Lower leg skin (tissue), 3 donors: ENCODE results near the gene DDX21.

Experiments used
- POLR2A ChIP-seq, 2 donors: fragments of 450-650 bp; IDR thresholded peaks; one replicate each; pipeline ENCODE4 v1.6.1; 2016 to 2017; ENCODE audit warnings: antibody characterized with exemption in 2 of 2, mild to moderate bottlenecking in 1 of 2, moderate library complexity in 1 of 2
- TF ChIP-seq, protein P1 (sequence below), 3 donors: fragments of 450-650 bp; IDR thresholded peaks; one replicate each; pipeline ENCODE4 v1.5.1; 2016; ENCODE audit warnings: antibody characterized with exemption in 3 of 3, mild to moderate bottlenecking in 3 of 3, moderate library complexity in 2 of 3

DNA sequence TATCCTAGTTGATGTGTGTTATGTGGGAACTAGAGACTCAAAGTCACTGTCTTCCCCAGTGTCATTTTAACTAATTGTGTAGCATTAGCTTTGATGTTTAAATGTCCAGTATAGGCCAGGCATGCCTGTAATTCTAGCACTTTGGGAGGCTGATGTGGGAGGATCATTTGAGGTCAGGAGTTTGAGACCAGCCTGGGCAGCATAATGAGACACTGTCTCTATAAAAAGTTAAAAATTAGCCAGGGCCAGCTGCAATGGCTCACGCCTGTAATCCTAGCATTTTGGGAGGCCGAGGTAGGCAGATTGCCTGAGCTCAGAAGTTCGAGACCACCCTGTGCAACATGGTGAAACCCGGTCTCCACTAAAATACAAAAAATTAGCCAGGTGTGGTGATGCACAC lies 30.5 kb upstream of the DDX21 start:
- TF ChIP-seq, protein P1, sequence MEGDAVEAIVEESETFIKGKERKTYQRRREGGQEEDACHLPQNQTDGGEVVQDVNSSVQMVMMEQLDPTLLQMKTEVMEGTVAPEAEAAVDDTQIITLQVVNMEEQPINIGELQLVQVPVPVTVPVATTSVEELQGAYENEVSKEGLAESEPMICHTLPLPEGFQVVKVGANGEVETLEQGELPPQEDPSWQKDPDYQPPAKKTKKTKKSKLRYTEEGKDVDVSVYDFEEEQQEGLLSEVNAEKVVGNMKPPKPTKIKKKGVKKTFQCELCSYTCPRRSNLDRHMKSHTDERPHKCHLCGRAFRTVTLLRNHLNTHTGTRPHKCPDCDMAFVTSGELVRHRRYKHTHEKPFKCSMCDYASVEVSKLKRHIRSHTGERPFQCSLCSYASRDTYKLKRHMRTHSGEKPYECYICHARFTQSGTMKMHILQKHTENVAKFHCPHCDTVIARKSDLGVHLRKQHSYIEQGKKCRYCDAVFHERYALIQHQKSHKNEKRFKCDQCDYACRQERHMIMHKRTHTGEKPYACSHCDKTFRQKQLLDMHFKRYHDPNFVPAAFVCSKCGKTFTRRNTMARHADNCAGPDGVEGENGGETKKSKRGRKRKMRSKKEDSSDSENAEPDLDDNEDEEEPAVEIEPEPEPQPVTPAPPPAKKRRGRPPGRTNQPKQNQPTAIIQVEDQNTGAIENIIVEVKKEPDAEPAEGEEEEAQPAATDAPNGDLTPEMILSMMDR (IDR thresholded peaks at IDR 0.05) = no peak
- TF ChIP-seq POLR2A (IDR thresholded peaks at IDR 0.05) = no peak
